GM19324 (cell line): ENCODE data around the gene SLCO2A1.
A peak's percentile ranks its signal among the peaks of the same experiment; 100 is the strongest.

Source experiments
- ATAC-seq: cut with Tn5 transposase; IDR thresholded peaks from one replicate; pipeline ENCODE4 v1.9.1; 2021; ENCODE audit warnings: mild to moderate bottlenecking, moderate library complexity; ENCODE audit not compliant: unreplicated experiment, low FRiP score

Gene SLCO2A1

GRCh38 chr3:133935843-133936769 is 93.6 kb downstream of the SLCO2A1 start:
- ATAC-seq, result no peak

GRCh38 chr3:133934996-133935842 is 94.5 kb downstream of the SLCO2A1 start:
- no peak for ATAC-seq

GRCh38 chr3:133934073-133934970 is 95.4 kb downstream of the SLCO2A1 start:
- ATAC-seq, result no peak

- no peak for ATAC-seq
Observed at GRCh38 chr3:133933097-133934024, 96.4 kb downstream of the SLCO2A1 start.

GRCh38 chr3:133932009-133932408 is 97.7 kb downstream of the SLCO2A1 start:
- no peak for ATAC-seq

- no peak for ATAC-seq
Observed at GRCh38 chr3:133931084-133931483, 98.6 kb downstream of the SLCO2A1 start.

- ATAC-seq, result no peak
Observed at GRCh38 chr3:133930341-133930933, 99.3 kb downstream of the SLCO2A1 start.

GRCh38 chr3:133928903-133929607 is 100.7 kb downstream of the SLCO2A1 start:
- no peak for ATAC-seq

GRCh38 chr3:133928136-133928893 is 101.4 kb downstream of the SLCO2A1 start:
- no peak for ATAC-seq

- peak; percentile 74 for ATAC-seq
Observed at GRCh38 chr3:133927540-133928066, 102.1 kb downstream of the SLCO2A1 start.

GRCh38 chr3:133926736-133927539 is 102.8 kb downstream of the SLCO2A1 start:
- ATAC-seq, result peak; percentile 6

- no peak for ATAC-seq
Observed at GRCh38 chr3:133925960-133926735, 103.6 kb downstream of the SLCO2A1 start.

- ATAC-seq, result no peak
Observed at GRCh38 chr3:133924041-133924440, 105.7 kb downstream of the SLCO2A1 start.

- ATAC-seq, result no peak
Observed at GRCh38 chr3:133921592-133921991, 108.1 kb downstream of the SLCO2A1 start.

- ATAC-seq, result no peak
Observed at GRCh38 chr3:133917144-133917543, 112.6 kb downstream of the SLCO2A1 start.
